Spleen (tissue), 11 donors: ENCODE results near the gene CDC42EP3. TPM values are rescaled to one million over a fixed set of nuclear protein-coding genes. Genes with fewer than 3 reads are reported as not detected.

Experiments used
- DNase-seq: peaks from one replicate; pipeline ENCODE4 v3.0.0-alpha.2; 2020
- H3K27ac ChIP-seq, 8 donors: fragments of 200-600 bp; sonication (generic) in 7 of 8; 1 replicate in 4 of 8; 2 replicates in 4 of 8; pipeline versions ENCODE4 v1.5.0 to v1.8.0; 2016 to 2021; ENCODE audit warnings: inconsistent platforms in 4 of 8, mild to moderate bottlenecking in 4 of 8, moderate library complexity in 1 of 8
- H3K27me3 ChIP-seq, 7 donors: fragments of 200-600 bp; sonication (generic) in 6 of 7; replicated peaks in 1 of 7; 1 replicate in 4 of 7; 2 replicates in 3 of 7; pipeline versions ENCODE4 v1.5.0 to v1.8.0; 2016 to 2021; ENCODE audit warnings: inconsistent platforms in 3 of 7, mild to moderate bottlenecking in 1 of 7
- H3K36me3 ChIP-seq, 6 donors: fragments of 200-600 bp; sonication (generic) in 5 of 6; 1 replicate in 4 of 6; 2 replicates in 2 of 6; pipeline versions ENCODE4 v1.5.0 to v1.8.0; 2016 to 2021; ENCODE audit warnings: inconsistent platforms in 2 of 6
- H3K4me1 ChIP-seq, 6 donors: fragments of 200-600 bp; sonication (generic) in 5 of 6; 1 replicate in 3 of 6; 2 replicates in 3 of 6; pipeline versions ENCODE4 v1.5.0 to v1.8.0; 2016 to 2021; ENCODE audit warnings: inconsistent platforms in 3 of 6
- H3K4me3 ChIP-seq, 8 donors: fragments of 200-600 bp; sonication (generic) in 7 of 8; 1 replicate in 4 of 8; 2 replicates in 4 of 8; pipeline versions ENCODE4 v1.5.0 to v1.8.0; 2016 to 2021; ENCODE audit warnings: inconsistent platforms in 4 of 8, mild to moderate bottlenecking in 4 of 8, moderate library complexity in 2 of 8
- H3K9me3 ChIP-seq, 8 donors: fragments of 200-600 bp; sonication (generic) in 7 of 8; 1 replicate in 4 of 8; 2 replicates in 4 of 8; pipeline versions ENCODE4 v1.5.0 to v1.8.0; 2016 to 2021; ENCODE audit warnings: inconsistent platforms in 4 of 8
- CTCF ChIP-seq, 11 experiments: fragments of 200-600 bp in 7 of 11; fragments of 450-650 bp in 4 of 11; sonication (generic) in 4 of 11; IDR thresholded peaks in 8 of 11; conservative IDR thresholded peaks in 3 of 11; 1 replicate in 7 of 11; 2 replicates in 4 of 11; pipeline versions ENCODE4 v1.4.0 to v1.8.0; 2016 to 2021; ENCODE audit warnings: antibody characterized with exemption in 11 of 11, inconsistent platforms in 4 of 11, mild to moderate bottlenecking in 1 of 11
- POLR2A ChIP-seq, 3 donors: fragments of 450-650 bp; IDR thresholded peaks; one replicate each; pipeline ENCODE4 v1.5.1; 2017; ENCODE audit warnings: antibody characterized with exemption in 3 of 3, mild to moderate bottlenecking in 1 of 3
- POLR2AphosphoS5 ChIP-seq, 3 donors: sonication (generic); formaldehyde crosslinking; IDR thresholded peaks; one replicate each; pipeline ENCODE4 v1.5.1; 2017; ENCODE audit warnings: antibody characterized with exemption in 3 of 3
- WGBS, 5 donors: extraction: QIAGEN DNeasy Blood & Tissue Kit in 3 of 5; methylation state at CpG; one replicate each; pipeline versions ENCODE4 v1.1.5 to v1.1.7; 2013 to 2018; 5-methylcytosine and 5-hydroxymethylcytosine counted together
- intact Hi-C: fragments of 100-400 bp; cut with DNase I; formaldehyde crosslinking; loops from one replicate; pipeline ENCODE4 v1.15.0; 2023; ENCODE audit warnings: low total_unique reads
- polyA plus RNA-seq, 3 donors: library from polyadenylated mRNA; stranded (reverse); fragments of 200-250 nt; gene quantifications; one replicate each; pipeline ENCODE4 v1.2.1, GENCODE V29; 2013
- total RNA-seq, 7 donors: library from RNA; depleted of rRNA in 3 of 7; stranded (reverse); fragments of >200 nt in 3 of 7; fragmentation: NEBNext Ultra II Directional in 4 of 7; extraction: Animal tissue kit (Norgen Biotek cat#: 25700) in 4 of 7; gene quantifications; one replicate each; pipeline versions ENCODE4 v1.1.0 to v1.2.1, GENCODE V29; 2016 to 2021
- donor health status: healthy with polysubstance abuse.
- donor health status: DM: no; HTN: no; CAD: no; lungs with moderate emphysema.
- donor health status: DM: no; HTN: no; CAD: no.
- donor health status: Bipolar disorder and iron deficiency.
- donor health status: healthy.
- donor health status: DM: no; HTN: no; CAD: no.
- donor health status: DM: yes; HTN: yes; CAD: no.

Gene CDC42EP3
- total and polyA plus RNA-seq, 10 donors = 9.5 to 57.2 (median 41.2) TPM

GRCh38 chr2:37645362-37645761, 26.1 kb downstream of the CDC42EP3 start:
- Histone ChIP-seq H3K9me3 (peaks cover 0 to 8% (median 0%) of the 10 kb centered on the region in 8 donors), H3K36me3 (peaks cover 0 to 75% (median 9%) of the 10 kb centered on the region in 6 donors), H3K27ac (peak overlapping the region in 5 of 8 donors; percentile 40 to 91 (median 81)), H3K27me3 (no peaks in the 10 kb centered on the region), H3K4me3 (no peak overlapping the region), H3K4me1 (peaks cover 20 to 88% (median 73%) of the 10 kb centered on the region in 6 donors)
- intact Hi-C loops = no loop called here
- no peak for DNase-seq
- WGBS, 5 donors = 52 to 70% (median 65%) methylated on average over 6 of the region's 6 CpGs
- no peak for TF ChIP-seq CTCF (IDR thresholded peaks at IDR 0.05 in 8 of 11, conservative IDR thresholded peaks at IDR 0.05 in 3 of 11)
- TF ChIP-seq POLR2A (IDR thresholded peaks at IDR 0.05) = no peak
- TF ChIP-seq POLR2AphosphoS5 (IDR thresholded peaks at IDR 0.05) = no peak

- DNase-seq = no peak
- TF ChIP-seq POLR2AphosphoS5 (IDR thresholded peaks at IDR 0.05) (no peak), POLR2A (IDR thresholded peaks at IDR 0.05) (no peak), CTCF (IDR thresholded peaks at IDR 0.05 in 8 of 11, conservative IDR thresholded peaks at IDR 0.05 in 3 of 11) (no peak)
- H3K27me3 ChIP-seq = no peaks in the 10 kb centered on the region
- intact Hi-C loops = no loop called here
- H3K9me3 ChIP-seq = peaks cover 0 to 8% (median 0%) of the 10 kb centered on the region in 8 donors
- H3K36me3 ChIP-seq = peaks cover 0 to 80% (median 9%) of the 10 kb centered on the region in 6 donors
- H3K4me1 ChIP-seq = peaks cover 20 to 76% (median 64%) of the 10 kb centered on the region in 6 donors
- H3K4me3 ChIP-seq = no peak overlapping the region
- peak overlapping the region in 3 of 8 donors; percentile 81 to 91 (median 90) for H3K27ac ChIP-seq
- WGBS, 5 donors = 50 to 79% (median 59%) methylated on average over 5 of the region's 5 CpGs
These were observed 27.3 kb downstream of the CDC42EP3 start for GRCh38 chr2:37644191-37644590.

- peaks cover 0 to 8% (median 0%) of the 10 kb centered on the region in 8 donors for H3K9me3 ChIP-seq
- no peak overlapping the region for H3K4me3 ChIP-seq
- WGBS, 5 donors = 93 to 98% (median 94%) methylated on average over 5 of the region's 5 CpGs
- TF ChIP-seq POLR2AphosphoS5 (IDR thresholded peaks at IDR 0.05) = no peak
- TF ChIP-seq CTCF (IDR thresholded peaks at IDR 0.05 in 8 of 11, conservative IDR thresholded peaks at IDR 0.05 in 3 of 11) = no peak
- no peak for TF ChIP-seq POLR2A (IDR thresholded peaks at IDR 0.05)
- peak overlapping the region in 3 of 8 donors; percentile 51 to 91 (median 90) for H3K27ac ChIP-seq
- peaks cover 20 to 72% (median 59%) of the 10 kb centered on the region in 6 donors for H3K4me1 ChIP-seq
- DNase-seq = no peak
- peaks cover 0 to 80% (median 9%) of the 10 kb centered on the region in 6 donors for H3K36me3 ChIP-seq
- no peaks in the 10 kb centered on the region for H3K27me3 ChIP-seq
- intact Hi-C loops = no loop called here
These were observed 27.7 kb downstream of the CDC42EP3 start for GRCh38 chr2:37643730-37644078.

- Histone ChIP-seq H3K27me3 (no peaks in the 10 kb centered on the region), H3K36me3 (peaks cover 0 to 77% (median 9%) of the 10 kb centered on the region in 6 donors), H3K9me3 (peaks cover 0 to 8% (median 0%) of the 10 kb centered on the region in 8 donors), H3K4me3 (no peak overlapping the region), H3K27ac (peak overlapping the region in 4 of 8 donors; percentile 32 to 90 (median 52)), H3K4me1 (peaks cover 20 to 72% (median 54%) of the 10 kb centered on the region in 6 donors)
- no peak for DNase-seq
- 55 to 60% (median 59%) methylated on average over 6 of the region's 6 CpGs for WGBS, 5 donors
- TF ChIP-seq CTCF (IDR thresholded peaks at IDR 0.05 in 8 of 11, conservative IDR thresholded peaks at IDR 0.05 in 3 of 11) = no peak
- no peak for TF ChIP-seq POLR2AphosphoS5 (IDR thresholded peaks at IDR 0.05)
- no peak for TF ChIP-seq POLR2A (IDR thresholded peaks at IDR 0.05)
- intact Hi-C loops = no loop called here
These were observed 28.3 kb downstream of the CDC42EP3 start for GRCh38 chr2:37642907-37643729.
